Mucosa of descending colon (tissue), 3 donors: ENCODE measurements around the gene TMEM212. TPM values are rescaled to one million over a fixed set of nuclear protein-coding genes. Genes with fewer than 3 reads are reported as not detected.
"Not testable (repeated sequence)": the region's sequence is repeated elsewhere in the genome, so short reads cannot be mapped to it uniquely, and the experiment has no call there.

Experiments used
- ATAC-seq: fragments of 200-7000 bp; cut with Tn5 transposase; one replicate; pipeline ENCODE4 v1.9.1; 2020; ENCODE audit warnings: mild to moderate bottlenecking, moderate library complexity
- DNase-seq, 3 donors: peaks; one replicate each; pipeline ENCODE4 v3.0.0-alpha.2; 2020
- H3K36me3 ChIP-seq: fragments of 200-600 bp; one replicate; pipeline ENCODE4 v1.8.0; 2021; ENCODE audit warnings: low read depth, mild to moderate bottlenecking
- H3K4me1 ChIP-seq: fragments of 200-600 bp; one replicate; pipeline ENCODE4 v1.8.0; 2021; ENCODE audit warnings: low read depth, mild to moderate bottlenecking
- H3K4me3 ChIP-seq: fragments of 200-600 bp; one replicate; pipeline ENCODE4 v1.8.0; 2021; ENCODE audit warnings: mild to moderate bottlenecking
- H3K9me3 ChIP-seq: fragments of 200-600 bp; one replicate; pipeline ENCODE4 v1.8.0; 2021; ENCODE audit warnings: mild to moderate bottlenecking
- CTCF ChIP-seq: fragments of 200-600 bp; IDR thresholded peaks from one replicate; pipeline ENCODE4 v1.8.0; 2022; ENCODE audit warnings: antibody characterized with exemption, mild to moderate bottlenecking
- intact Hi-C, 2 donors: fragments of 100-400 bp; cut with DNase I in 1 of 2; cut with micrococcal nuclease in 1 of 2; formaldehyde crosslinking; loops; one replicate each; pipeline versions ENCODE4 v1.11.0 to v1.11.1; 2022; cut with DNase I, micrococcal nuclease
- total RNA-seq, 3 donors: library from RNA; stranded (reverse); fragmentation: NEBNext Ultra II Directional in 2 of 3; extraction: Animal tissue kit (Norgen Biotek cat#: 25700) in 2 of 3; gene quantifications; one replicate each; pipeline versions ENCODE4 v1.2.1 to v1.2.4, GENCODE V29; 2021 to 2023
- donor health status: DM: no; HTN: no; CAD: no; lungs with moderate emphysema.
- donor health status: DM: no; HTN: no; CAD: no.
- donor health status: DM: no; HTN: yes; CAD: no.

Gene TMEM212
- total RNA-seq, 3 donors from 2014 or later: not detected

GRCh38 chr3:171813278-171813896, 29.8 kb upstream of the TMEM212 start:
- DNase-seq (no peak), ATAC-seq (no peak)
- intact Hi-C loops: no loop called here
- Histone ChIP-seq H3K9me3 (no peaks in the 10 kb centered on the region), H3K4me1 (no peaks in the 10 kb centered on the region), H3K4me3 (no peak overlapping the region), H3K36me3 (no peaks in the 10 kb centered on the region)
- TF ChIP-seq CTCF: no peak

- Histone ChIP-seq H3K36me3 (no peaks in the 10 kb centered on the region), H3K4me1 (no peaks in the 10 kb centered on the region), H3K4me3 (no peak overlapping the region), H3K9me3 (no peaks in the 10 kb centered on the region)
- no peak for TF ChIP-seq CTCF
- DNase-seq (no peak), ATAC-seq (no peak)
- intact Hi-C loops: no loop called here
These were observed 29.2 kb upstream of the TMEM212 start for GRCh38 chr3:171813897-171814460.

- H3K36me3 ChIP-seq, H3K4me3 ChIP-seq, DNase-seq, intact Hi-C loops, ATAC-seq, H3K4me1 ChIP-seq, H3K9me3 ChIP-seq: not testable (repeated sequence)
These were observed 28.5 kb upstream of the TMEM212 start for GRCh38 chr3:171814662-171815061.

GRCh38 chr3:171815973-171816595, 27.1 kb upstream of the TMEM212 start:
- no peaks in the 10 kb centered on the region for H3K36me3 ChIP-seq
- ATAC-seq (no peak), DNase-seq (no peak)
- no peak overlapping the region for H3K4me3 ChIP-seq
- intact Hi-C loops: no loop called here
- no peak for TF ChIP-seq CTCF
- no peaks in the 10 kb centered on the region for H3K4me1 ChIP-seq
- no peaks in the 10 kb centered on the region for H3K9me3 ChIP-seq

- no peak for TF ChIP-seq CTCF
- Histone ChIP-seq H3K4me1 (no peaks in the 10 kb centered on the region), H3K9me3 (no peaks in the 10 kb centered on the region), H3K4me3 (no peak overlapping the region), H3K36me3 (no peaks in the 10 kb centered on the region)
- intact Hi-C loops: no loop called here
- ATAC-seq: no peak
- no peak for DNase-seq
These were observed 25.9 kb upstream of the TMEM212 start for GRCh38 chr3:171817074-171817800.

- TF ChIP-seq CTCF: no peak
- Histone ChIP-seq H3K4me3 (no peak overlapping the region), H3K36me3 (no peaks in the 10 kb centered on the region), H3K9me3 (no peaks in the 10 kb centered on the region), H3K4me1 (no peaks in the 10 kb centered on the region)
- no peak for ATAC-seq
- intact Hi-C loops: loop anchor here in 1 of 2 donors (10.0 kb wide), 1 partner anchor 176 kb away; no protein-coding TSS in a partner anchor
- no peak for DNase-seq
These were observed 22.1 kb upstream of the TMEM212 start for GRCh38 chr3:171821044-171821443.
